ENCODE results near the gene PLCB2. TPM values are rescaled to one million over a fixed set of nuclear protein-coding genes. Genes with fewer than 3 reads are reported as not detected.

PLCB2 gene
- total and polyA plus RNA-seq, 2 experiments from 2014 or later: 9.5 to 13.8 TPM

GRCh38 chr15:40249477-40250303, 58.0 kb downstream of the PLCB2 start:
- H3K4me1 ChIP-seq (ENCODE audit: insufficient read depth): peaks cover 3% of the 10 kb centered on the region; the same call in 1 of the 2 replicates
- TF ChIP-seq ZNF114 (CRISPR knock-in tag; IDR thresholded peaks at IDR 0.05) (no peak), STAT1 (IDR thresholded peaks at IDR 0.05; ENCODE audit: unreplicated experiment) (no peak), NANOG (IDR thresholded peaks at IDR 0.05; ENCODE audit: borderline replicate concordance) (no peak), POLR2AphosphoS5 (IDR thresholded peaks at IDR 0.05; ENCODE audit: low read depth) (no peak), EZH2phosphoT487 (IDR thresholded peaks at IDR 0.05; ENCODE audit: unreplicated experiment) (no peak)
- H2AFZ ChIP-seq: no peak overlapping the region
- no peak overlapping the region for H3K4me2 ChIP-seq
- no peak overlapping the region for H3K27ac Mint-ChIP-seq
- H3K27me3 Mint-ChIP-seq (ENCODE audit: insufficient read depth, low read depth, poor library complexity): peaks cover 42% of the 10 kb centered on the region
- peaks cover 36% of the 10 kb centered on the region for H3K4me1 Mint-ChIP-seq
- no peak overlapping the region for H3K4me3 ChIP-seq
- H3K79me2 ChIP-seq (replicated peaks; ENCODE audit: insufficient read depth): no peaks in the 10 kb centered on the region
- no peaks in the 10 kb centered on the region; the same call in 2 of the 3 replicates for H3K36me3 Mint-ChIP-seq (ENCODE audit: low read depth)
- H4K20me1 ChIP-seq (replicated peaks; ENCODE audit: insufficient read depth): no peaks in the 10 kb centered on the region
- peaks cover 13% of the 10 kb centered on the region; the same call in 1 of the 2 replicates for H3F3A ChIP-seq (replicated peaks; ENCODE audit: low read depth)
- H3K9me3 Mint-ChIP-seq: no peaks in the 10 kb centered on the region; the same call in 2 of the 3 replicates
- H3K4me3 Mint-ChIP-seq: no peak overlapping the region
- no peaks in the 10 kb centered on the region for H3K36me3 ChIP-seq (ENCODE audit: insufficient read depth)
- no peak for ATAC-seq
- H3K27me3 ChIP-seq (ENCODE audit: insufficient read depth): peaks cover 45% of the 10 kb centered on the region
- no peaks in the 10 kb centered on the region for H3K9me2 ChIP-seq (ENCODE audit: insufficient read depth)
- no peak overlapping the region for H3K27ac ChIP-seq (ENCODE audit: low read depth)
- DNase-seq (ENCODE audit: low spot score): no peak

- Histone ChIP-seq H3K4me2 (no peak overlapping the region), H3F3A (replicated peaks; ENCODE audit: low read depth) (peaks cover 13% of the 10 kb centered on the region; the same call in 1 of the 2 replicates), H3K4me1 (ENCODE audit: insufficient read depth) (peaks cover 3% of the 10 kb centered on the region; the same call in 1 of the 2 replicates), H3K4me3 (no peak overlapping the region), H3K27me3 (ENCODE audit: insufficient read depth) (peaks cover 30% of the 10 kb centered on the region), H3K79me2 (replicated peaks; ENCODE audit: insufficient read depth) (no peaks in the 10 kb centered on the region), H2AFZ (no peak overlapping the region), H3K9me2 (ENCODE audit: insufficient read depth) (no peaks in the 10 kb centered on the region), H3K27ac (ENCODE audit: low read depth) (no peak overlapping the region), H4K20me1 (replicated peaks; ENCODE audit: insufficient read depth) (no peaks in the 10 kb centered on the region), H3K36me3 (ENCODE audit: insufficient read depth) (no peaks in the 10 kb centered on the region)
- Mint-ChIP-seq H3K27me3 (ENCODE audit: insufficient read depth, low read depth, poor library complexity) (peaks cover 32% of the 10 kb centered on the region), H3K4me3 (no peak overlapping the region), H3K36me3 (ENCODE audit: low read depth) (no peaks in the 10 kb centered on the region), H3K9me3 (no peaks in the 10 kb centered on the region; the same call in 2 of the 3 replicates), H3K4me1 (peaks cover 29% of the 10 kb centered on the region), H3K27ac (no peak overlapping the region)
- ATAC-seq (no peak), DNase-seq (ENCODE audit: low spot score) (no peak)
- TF ChIP-seq ZNF462 (CRISPR knock-in tag; IDR thresholded peaks at IDR 0.05): no peak
- TF ChIP-seq ETS1 (IDR thresholded peaks at IDR 0.05): no peak
Measured at GRCh38 chr15:40248006-40248783, 59.5 kb downstream of the PLCB2 start.

Data from GM23338 (cell line).